A549 (cell line): Measurements from ENCODE around the gene HIGD1C.

Source experiments
- CTCF ChIP-seq: fragments of >200 bp; sonication (Bioruptor Twin); formaldehyde crosslinking; IDR thresholded peaks from 3 replicates; pipeline ENCODE4 v1.5.1; 2016
- EHMT2 ChIP-seq: fragments of 200-600 bp; sonication (generic); IDR thresholded peaks from 2 replicates; pipeline ENCODE4 v1.6.1; 2016; ENCODE audit warnings: antibody characterized with exemption, low read depth, mild to moderate bottlenecking, moderate library complexity
- ELK1 ChIP-seq: fragments of 150-350 bp; IDR thresholded peaks from 2 replicates; pipeline ENCODE4 v1.6.1; 2014; ENCODE audit warnings: low read depth, mild to moderate bottlenecking, low read length
- EP300 ChIP-seq, 2 experiments: fragments of >200 bp; sonication (Bioruptor Twin); formaldehyde crosslinking; IDR thresholded peaks; 2 replicates in 1 of 2; 3 replicates in 1 of 2; pipeline ENCODE4 v1.6.1; 2016 to 2017
- HOXA7 ChIP-seq: fragments of 250-450 bp; sonication (Bioruptor Pico); IDR thresholded peaks from 2 replicates; pipeline ENCODE4 v1.5.0; 2020; ENCODE audit warnings: mild to moderate bottlenecking, moderate library complexity
- JUNB ChIP-seq: fragments of >200 bp; sonication (Bioruptor Twin); formaldehyde crosslinking; IDR thresholded peaks from 2 replicates; pipeline ENCODE4 v1.6.1; 2016
- MAX ChIP-seq: IDR thresholded peaks from 2 replicates; pipeline ENCODE4 v1.6.1; 2012
- NFE2L2 ChIP-seq: fragments of 150-350 bp; conservative IDR thresholded peaks from 2 replicates; pipeline ENCODE4 v1.6.1; 2014; ENCODE audit warnings: low read length
- POLR2A ChIP-seq: IDR thresholded peaks from 2 replicates; pipeline ENCODE4 v1.6.1; 2012; ENCODE audit warnings: mild to moderate bottlenecking, low read length
- RAD21 ChIP-seq, 2 experiments: fragments of >200 bp in 1 of 2; sonication (Bioruptor Twin) in 1 of 2; formaldehyde crosslinking in 1 of 2; IDR thresholded peaks in 1 of 2; conservative IDR thresholded peaks in 1 of 2; 2 replicates in 1 of 2; 3 replicates in 1 of 2; pipeline ENCODE4 v1.6.1; 2012 to 2018; ENCODE audit warnings: inconsistent platforms in 1 of 2
- REST ChIP-seq: fragments of 200-600 bp; sonication (generic); IDR thresholded peaks from 2 replicates; pipeline ENCODE4 v1.6.1; 2016; ENCODE audit warnings: antibody characterized with exemption, mild to moderate bottlenecking, moderate library complexity
- RFX5 ChIP-seq: fragments of 450-650 bp; IDR thresholded peaks from 2 replicates; pipeline ENCODE4 v1.7.1; 2014; ENCODE audit warnings: antibody characterized with exemption, mild to moderate bottlenecking, moderate library complexity
- ZC3H11A ChIP-seq: fragments of 450-650 bp; IDR thresholded peaks from 2 replicates; pipeline ENCODE4 v1.6.1; 2014; ENCODE audit warnings: antibody characterized with exemption, mild to moderate bottlenecking
- ZSCAN20 ChIP-seq: fragments of 250-450 bp; sonication (Bioruptor Pico); IDR thresholded peaks from 2 replicates; pipeline ENCODE4 v1.8.0; 2022; ENCODE audit warnings: mild to moderate bottlenecking, moderate library complexity

- TF ChIP-seq EP300 (IDR thresholded peaks at IDR 0.05) (no peak), ZC3H11A (no peak), ZSCAN20 (CRISPR knock-in tag) (no peak), CTCF (no peak), POLR2A (no peak), RAD21 (conservative IDR thresholded peaks at IDR 0.05 in 1 of 2, IDR thresholded peaks at IDR 0.05 in 1 of 2) (no peak), NFE2L2 (no peak), JUNB (no peak), HOXA7 (no peak), ELK1 (no peak), RFX5 (no peak), REST (no peak), EHMT2 (no peak), MAX (no peak)
These were observed 56.1 kb downstream of the HIGD1C start for GRCh38 chr12:51008329-51009055.
